NCI-H345 (cell line): ENCODE data around the gene PPM1E.
"Not testable (repeated sequence)": the region's sequence is repeated elsewhere in the genome, so short reads cannot be mapped to it uniquely, and the experiment has no call there.

Source experiments
- DNase-seq: peaks from one replicate; lab custom pipeline; 2025; lab: John Stamatoyannopoulos, UW

PPM1E gene

GRCh38 chr17:58755577-58756245 is at the start of gene PPM1E:
TSS of gene PPM1E (plus strand) at chr17:58755854.
- peak; percentile 90 for DNase-seq

- DNase-seq = no peak
Observed at GRCh38 chr17:58706351-58707140, 49.1 kb upstream of the PPM1E start.

- peak; percentile 32 for DNase-seq
Observed at GRCh38 chr17:58710948-58711552, 44.6 kb upstream of the PPM1E start.

GRCh38 chr17:58722274-58722673 is 33.4 kb upstream of the PPM1E start:
- no peak for DNase-seq

- no peak for DNase-seq
Observed at GRCh38 chr17:58722696-58723095, 33.0 kb upstream of the PPM1E start.

GRCh38 chr17:58728798-58729197 is 26.9 kb upstream of the PPM1E start:
- DNase-seq = no peak

- DNase-seq = no peak
Observed at GRCh38 chr17:58730937-58731336, 24.7 kb upstream of the PPM1E start.

GRCh38 chr17:58734040-58734439 is 21.6 kb upstream of the PPM1E start:
- no peak for DNase-seq

GRCh38 chr17:58734811-58735210 is 20.8 kb upstream of the PPM1E start:
- DNase-seq = no peak

GRCh38 chr17:58741121-58741625 is 14.5 kb upstream of the PPM1E start:
- DNase-seq = no peak

GRCh38 chr17:58747674-58748073 is 8.0 kb upstream of the PPM1E start:
- DNase-seq = no peak

GRCh38 chr17:58749627-58750026 is 6.0 kb upstream of the PPM1E start:
- DNase-seq = not testable (repeated sequence)

GRCh38 chr17:58753026-58753425 is 2.6 kb upstream of the PPM1E start:
- no peak for DNase-seq

- DNase-seq = no peak
Observed at GRCh38 chr17:58755269-58755576, 431 bp upstream of the PPM1E start.

- DNase-seq = peak; percentile 38
Observed at GRCh38 chr17:58756246-58757161, 850 bp downstream of the PPM1E start.

- no peak for DNase-seq
Observed at GRCh38 chr17:58757162-58757613, 1.5 kb downstream of the PPM1E start.

- no peak for DNase-seq
Observed at GRCh38 chr17:58758890-58759289, 3.2 kb downstream of the PPM1E start.

- DNase-seq = no peak
Observed at GRCh38 chr17:58759522-58759921, 3.9 kb downstream of the PPM1E start.

- DNase-seq = no peak
Observed at GRCh38 chr17:58760248-58760647, 4.6 kb downstream of the PPM1E start.

- DNase-seq = no peak
Observed at GRCh38 chr17:58763263-58763662, 7.6 kb downstream of the PPM1E start.

GRCh38 chr17:58764373-58764772 is 8.7 kb downstream of the PPM1E start:
- DNase-seq = peak; percentile 43

- not testable (repeated sequence) for DNase-seq
Observed at GRCh38 chr17:58778482-58778881, 22.8 kb downstream of the PPM1E start.
